ENCODE results near the gene PLSCR1.
A peak's percentile ranks its signal among the peaks of the same experiment; 100 is the strongest.
"Not testable (repeated sequence)": the region's sequence is repeated elsewhere in the genome, so short reads cannot be mapped to it uniquely, and the experiment has no call there.

PLSCR1 gene

GRCh38 chr3:146519810-146520209 is 24.6 kb downstream of the PLSCR1 start:
- no peak for DNase-seq (ENCODE audit: extremely low read depth in 1 of 2, low read depth in 1 of 2)

- no peak for DNase-seq (ENCODE audit: extremely low read depth in 1 of 2, low read depth in 1 of 2)
These were observed 26.5 kb downstream of the PLSCR1 start for GRCh38 chr3:146517684-146518435.

GRCh38 chr3:146513386-146514051 is 30.9 kb downstream of the PLSCR1 start:
- no peak for DNase-seq (ENCODE audit: extremely low read depth in 1 of 2, low read depth in 1 of 2)

- DNase-seq (ENCODE audit: extremely low read depth in 1 of 2, low read depth in 1 of 2) = no peak
These were observed 32.8 kb downstream of the PLSCR1 start for GRCh38 chr3:146511402-146512134.

GRCh38 chr3:146507331-146508120 is 36.9 kb downstream of the PLSCR1 start:
- no peak for DNase-seq (ENCODE audit: extremely low read depth in 1 of 2, low read depth in 1 of 2)

GRCh38 chr3:146505516-146505915 is 38.9 kb downstream of the PLSCR1 start:
- DNase-seq (ENCODE audit: extremely low read depth in 1 of 2, low read depth in 1 of 2) = no peak

- no peak for DNase-seq (ENCODE audit: extremely low read depth in 1 of 2, low read depth in 1 of 2)
These were observed 39.8 kb downstream of the PLSCR1 start for GRCh38 chr3:146504498-146505197.

- peak in 1 of 2 donors; percentile 13 for DNase-seq (ENCODE audit: extremely low read depth in 1 of 2, low read depth in 1 of 2)
These were observed 40.8 kb downstream of the PLSCR1 start for GRCh38 chr3:146503461-146504202.

- no peak for DNase-seq (ENCODE audit: extremely low read depth in 1 of 2, low read depth in 1 of 2)
These were observed 41.4 kb downstream of the PLSCR1 start for GRCh38 chr3:146502887-146503460.

- no peak for DNase-seq (ENCODE audit: extremely low read depth in 1 of 2, low read depth in 1 of 2)
These were observed 42.7 kb downstream of the PLSCR1 start for GRCh38 chr3:146501752-146502151.

GRCh38 chr3:146499701-146500100 is 44.7 kb downstream of the PLSCR1 start:
- no peak for DNase-seq (ENCODE audit: extremely low read depth in 1 of 2, low read depth in 1 of 2)

- peak in 1 of 2 donors; percentile 36 for DNase-seq (ENCODE audit: extremely low read depth in 1 of 2, low read depth in 1 of 2)
These were observed 46.2 kb downstream of the PLSCR1 start for GRCh38 chr3:146498002-146498736.

- DNase-seq (ENCODE audit: extremely low read depth in 1 of 2, low read depth in 1 of 2) = not testable (repeated sequence)
These were observed 47.1 kb downstream of the PLSCR1 start for GRCh38 chr3:146497145-146497843.

- DNase-seq (ENCODE audit: extremely low read depth in 1 of 2, low read depth in 1 of 2) = no peak
These were observed 47.7 kb downstream of the PLSCR1 start for GRCh38 chr3:146496726-146497125.

GRCh38 chr3:146496251-146496650 is 48.2 kb downstream of the PLSCR1 start:
- DNase-seq (ENCODE audit: extremely low read depth in 1 of 2, low read depth in 1 of 2) = no peak

- no peak for DNase-seq (ENCODE audit: extremely low read depth in 1 of 2, low read depth in 1 of 2)
These were observed 50.6 kb downstream of the PLSCR1 start for GRCh38 chr3:146493761-146494160.

GRCh38 chr3:146493221-146493620 is 51.2 kb downstream of the PLSCR1 start:
- no peak for DNase-seq (ENCODE audit: extremely low read depth in 1 of 2, low read depth in 1 of 2)

GRCh38 chr3:146491303-146491702 is 53.1 kb downstream of the PLSCR1 start:
- DNase-seq (ENCODE audit: extremely low read depth in 1 of 2, low read depth in 1 of 2) = no peak

All from stimulated activated CD8-positive, alpha-beta memory T cell treated with anti-CD3 and anti-CD28 coated beads, Interleukin-7, amount 100 ng/mL, for 48 hours (primary cell).